Neural cell (in vitro differentiated cells): Measurements from ENCODE around the gene LPCAT1. TPM values are rescaled to one million over a fixed set of nuclear protein-coding genes. Genes with fewer than 3 reads are reported as not detected.

ENCODE experiments used
- H2AFZ ChIP-seq: fragments of 200-600, 300-800 bp; sonication (generic), shearing (Covaris generic); 2 replicates; pipeline ENCODE4 v1.6.0; 2014; ENCODE audit warnings: low read depth, mild to moderate bottlenecking, antibody characterized with exemption, low read length, moderate library complexity
- H3F3A ChIP-seq: fragments of 200-600 bp; shearing (Covaris generic); 2 replicates; pipeline ENCODE4 v1.6.1; 2016; ENCODE audit warnings: mild to moderate bottlenecking, moderate library complexity, mixed read lengths, antibody characterized with exemption, low read length; ENCODE audit not compliant: insufficient read depth, poor library complexity, severe bottlenecking
- H3K27ac ChIP-seq: fragments of 200-600, 300-800 bp; sonication (generic), shearing (Covaris generic); 2 replicates; pipeline ENCODE4 v1.5.1; 2014; ENCODE audit warnings: mild to moderate bottlenecking, low read length, moderate library complexity
- H3K27me3 ChIP-seq: fragments of 300-800, 200-600 bp; sonication (generic), shearing (Covaris generic); 2 replicates; pipeline ENCODE4 v1.6.0; 2014; ENCODE audit warnings: mild to moderate bottlenecking, low read depth, low read length, moderate library complexity; ENCODE audit not compliant: insufficient read depth
- H3K36me3 ChIP-seq: fragments of 300-800, 200-600 bp; sonication (generic), shearing (Covaris generic); 2 replicates; pipeline ENCODE4 v1.5.1; 2014; ENCODE audit warnings: mild to moderate bottlenecking, antibody characterized with exemption, low read length, moderate library complexity; ENCODE audit not compliant: insufficient read depth
- H3K4me2 ChIP-seq: fragments of 300-800, 200-600 bp; sonication (generic), shearing (Covaris generic); 2 replicates; pipeline ENCODE4 v1.6.0; 2014; ENCODE audit warnings: mild to moderate bottlenecking, low read length
- H3K4me3 ChIP-seq: fragments of 300-800, 200-600 bp; sonication (generic), shearing (Covaris generic); 2 replicates; pipeline ENCODE4 v1.5.1; 2014; ENCODE audit warnings: mild to moderate bottlenecking, low read length, moderate library complexity
- H3K79me2 ChIP-seq: fragments of 200-600 bp; shearing (Covaris generic); replicated peaks from 2 replicates; pipeline ENCODE4 v1.6.0; 2014; ENCODE audit warnings: mild to moderate bottlenecking, low read length, moderate library complexity; ENCODE audit not compliant: insufficient read depth
- H3K9ac ChIP-seq: fragments of 300-800, 200-600 bp; sonication (generic), shearing (Covaris generic); 2 replicates; pipeline ENCODE4 v1.6.1; 2016; ENCODE audit warnings: mild to moderate bottlenecking, low read length, mixed read lengths
- H3K9me2 ChIP-seq: fragments of 200-600 bp; shearing (Covaris generic); 2 replicates; pipeline ENCODE4 v1.6.1; 2016; ENCODE audit warnings: mild to moderate bottlenecking, low read length, mixed read lengths; ENCODE audit not compliant: insufficient read depth
- H3K9me3 ChIP-seq: fragments of 200-600, 300-800 bp; sonication (generic), shearing (Covaris generic); 2 replicates; pipeline ENCODE4 v1.6.1; 2016; ENCODE audit warnings: mild to moderate bottlenecking, mixed run types, low read length, moderate library complexity, mixed read lengths
- H4K20me1 ChIP-seq: fragments of 200-600 bp; shearing (Covaris generic); 2 replicates; pipeline ENCODE4 v1.6.1; 2016; ENCODE audit warnings: mild to moderate bottlenecking, mixed run types; ENCODE audit not compliant: insufficient read depth
- CTCF ChIP-seq: fragments of 450-650 bp; IDR thresholded peaks from 2 replicates; pipeline ENCODE4 v1.5.1; 2014; ENCODE audit warnings: antibody characterized with exemption, mild to moderate bottlenecking, moderate library complexity; ENCODE audit not compliant: poor library complexity, severe bottlenecking
- EP300 ChIP-seq: fragments of 450-650 bp; conservative IDR thresholded peaks from 2 replicates; pipeline ENCODE4 v1.6.1; 2014; ENCODE audit warnings: antibody characterized with exemption, mild to moderate bottlenecking, moderate library complexity; ENCODE audit not compliant: poor library complexity, severe bottlenecking
- EZH2 ChIP-seq: fragments of 200-600, 300-800 bp; shearing (Covaris generic), sonication (generic); IDR thresholded peaks from 2 replicates; pipeline ENCODE4 v1.6.1; 2014; ENCODE audit warnings: antibody characterized with exemption, low read length, borderline replicate concordance, mild to moderate bottlenecking; ENCODE audit not compliant: insufficient read depth, poor library complexity, severe bottlenecking
- MXI1 ChIP-seq: fragments of 450-650 bp; conservative IDR thresholded peaks from 2 replicates; pipeline ENCODE4 v1.6.1; 2014; ENCODE audit warnings: antibody characterized with exemption, mild to moderate bottlenecking; ENCODE audit not compliant: poor library complexity, severe bottlenecking
- POLR2AphosphoS5 ChIP-seq: IDR thresholded peaks from 2 replicates; pipeline ENCODE4 v1.6.1; 2012
- RAD21 ChIP-seq: fragments of 450-650 bp; conservative IDR thresholded peaks from 2 replicates; pipeline ENCODE4 v1.6.1; 2014; ENCODE audit warnings: antibody characterized with exemption, mild to moderate bottlenecking, moderate library complexity
- REST ChIP-seq: IDR thresholded peaks from 2 replicates; pipeline ENCODE4 v1.6.1; 2012; ENCODE audit warnings: borderline replicate concordance
- SMC3 ChIP-seq: fragments of 450-650 bp; conservative IDR thresholded peaks from 2 replicates; pipeline ENCODE4 v1.6.1; 2014; ENCODE audit warnings: antibody characterized with exemption, mild to moderate bottlenecking, moderate library complexity; ENCODE audit not compliant: poor library complexity
- TAF1 ChIP-seq: IDR thresholded peaks from 2 replicates; pipeline ENCODE4 v1.6.1; 2012; ENCODE audit warnings: low read depth
- polyA plus RNA-seq: library from polyadenylated mRNA; depleted of rRNA; stranded (reverse); fragments of >200 nt; gene quantifications from 2 replicates; pipeline ENCODE4 v1.2.3, GENCODE V29; 2014

LPCAT1 gene
- polyA plus RNA-seq, 1 donor from 2014 or later, result 61.8 TPM

GRCh38 chr5:1481959-1482331 lies 41.8 kb downstream of the LPCAT1 start:
- no peak overlapping the region for H3K27ac ChIP-seq
- H3K4me2 ChIP-seq, result no peak overlapping the region
- no peaks in the 10 kb centered on the region for H3K79me2 ChIP-seq
- no peak overlapping the region for H3K4me3 ChIP-seq
- no peaks in the 10 kb centered on the region for H3K9me3 ChIP-seq
- no peaks in the 10 kb centered on the region for H3K27me3 ChIP-seq
- no peak overlapping the region for H2AFZ ChIP-seq
- no peak for TF ChIP-seq TAF1
- TF ChIP-seq POLR2AphosphoS5, result no peak
- no peak for TF ChIP-seq REST
- no peak for TF ChIP-seq RAD21
- no peak for TF ChIP-seq SMC3
- no peak for TF ChIP-seq EZH2
- TF ChIP-seq CTCF, result no peak
- no peak for TF ChIP-seq MXI1
- TF ChIP-seq EP300, result no peak
- no peaks in the 10 kb centered on the region for H3K9me2 ChIP-seq
- no peak overlapping the region for H3K9ac ChIP-seq
- no peaks in the 10 kb centered on the region for H4K20me1 ChIP-seq
- H3F3A ChIP-seq, result no peaks in the 10 kb centered on the region
- H3K36me3 ChIP-seq, result no peaks in the 10 kb centered on the region

GRCh38 chr5:1481266-1481958 lies 42.3 kb downstream of the LPCAT1 start:
- no peak overlapping the region for H3K4me3 ChIP-seq
- no peak overlapping the region for H3K4me2 ChIP-seq
- no peak overlapping the region for H3K27ac ChIP-seq
- H3K36me3 ChIP-seq, result no peaks in the 10 kb centered on the region
- H4K20me1 ChIP-seq, result no peaks in the 10 kb centered on the region
- TF ChIP-seq EP300, result no peak
- TF ChIP-seq REST, result no peak
- no peak for TF ChIP-seq SMC3
- no peak for TF ChIP-seq POLR2AphosphoS5
- TF ChIP-seq CTCF, result no peak
- no peak for TF ChIP-seq TAF1
- no peaks in the 10 kb centered on the region for H3K27me3 ChIP-seq
- H3K9me3 ChIP-seq, result no peaks in the 10 kb centered on the region
- no peaks in the 10 kb centered on the region for H3K79me2 ChIP-seq
- H2AFZ ChIP-seq, result no peak overlapping the region
- H3K9ac ChIP-seq, result no peak overlapping the region
- no peaks in the 10 kb centered on the region for H3K9me2 ChIP-seq
- no peaks in the 10 kb centered on the region for H3F3A ChIP-seq
